Stimulated activated CD8-positive, alpha-beta memory T cell treated with anti-CD3 and anti-CD28 coated beads, Interleukin-4, amount 100 ng/mL, for 24 hours (primary cell): ENCODE measurements around the gene TNNT2.

Experiments
- DNase-seq: peaks from one replicate; pipeline ENCODE4 v3.0.0-alpha.2; 2020; ENCODE audit warnings: low read depth

Gene TNNT2

GRCh38 chr1:201313086-201313485 lies 64.4 kb downstream of the TNNT2 start:
- DNase-seq, result no peak

GRCh38 chr1:201312298-201312697 lies 65.2 kb downstream of the TNNT2 start:
- DNase-seq, result no peak

- no peak for DNase-seq
These were observed 66.0 kb downstream of the TNNT2 start for GRCh38 chr1:201311356-201312011.

- DNase-seq, result no peak
These were observed 66.5 kb downstream of the TNNT2 start for GRCh38 chr1:201310986-201311355.

GRCh38 chr1:201310251-201310985 lies 67.1 kb downstream of the TNNT2 start:
- no peak for DNase-seq

GRCh38 chr1:201309416-201309815 lies 68.1 kb downstream of the TNNT2 start:
- DNase-seq, result no peak
